GM23338 (cell line): ENCODE results near the gene TMEM191C.

Source experiments
- CREB1 ChIP-seq: fragments of 250-450 bp; sonication (Bioruptor Pico); IDR thresholded peaks from 2 replicates; pipeline ENCODE4 v1.5.0; 2020; ENCODE audit warnings: low read depth, mild to moderate bottlenecking, moderate library complexity
- EZH2 ChIP-seq: fragments of 200-600 bp; sonication (generic); IDR thresholded peaks from one replicate; pipeline ENCODE4 v1.8.0; 2017; ENCODE audit warnings: antibody characterized with exemption, mild to moderate bottlenecking, low read depth; ENCODE audit not compliant: unreplicated experiment
- JUNB ChIP-seq: IDR thresholded peaks from one replicate; pipeline ENCODE4 v1.6.1; 2016; ENCODE audit warnings: antibody characterized with exemption; ENCODE audit not compliant: unreplicated experiment
- POLR2AphosphoS5 ChIP-seq: IDR thresholded peaks from 2 replicates; pipeline ENCODE4 v1.6.1; 2016; ENCODE audit warnings: antibody characterized with exemption, low read depth
- ZNF114 ChIP-seq: fragments of 250-450 bp; sonication (Bioruptor Pico); IDR thresholded peaks from 2 replicates; pipeline ENCODE4 v1.5.0; 2020; ENCODE audit warnings: mild to moderate bottlenecking, moderate library complexity
- TF ChIP-seq, protein P1 (sequence below), 2 experiments: fragments of 200-600 bp in 1 of 2; sonication (generic) in 1 of 2; conservative IDR thresholded peaks; 2 replicates each; pipeline versions ENCODE4 v1.5.1 to v1.6.1; 2016 to 2017; ENCODE audit warnings: antibody characterized with exemption in 2 of 2, low read depth in 2 of 2, mild to moderate bottlenecking in 2 of 2, moderate library complexity in 1 of 2
- TF ChIP-seq, protein P2 (sequence below): IDR thresholded peaks from one replicate; pipeline ENCODE4 v1.6.1; 2018; ENCODE audit warnings: antibody characterized with exemption; ENCODE audit not compliant: unreplicated experiment

DNA sequence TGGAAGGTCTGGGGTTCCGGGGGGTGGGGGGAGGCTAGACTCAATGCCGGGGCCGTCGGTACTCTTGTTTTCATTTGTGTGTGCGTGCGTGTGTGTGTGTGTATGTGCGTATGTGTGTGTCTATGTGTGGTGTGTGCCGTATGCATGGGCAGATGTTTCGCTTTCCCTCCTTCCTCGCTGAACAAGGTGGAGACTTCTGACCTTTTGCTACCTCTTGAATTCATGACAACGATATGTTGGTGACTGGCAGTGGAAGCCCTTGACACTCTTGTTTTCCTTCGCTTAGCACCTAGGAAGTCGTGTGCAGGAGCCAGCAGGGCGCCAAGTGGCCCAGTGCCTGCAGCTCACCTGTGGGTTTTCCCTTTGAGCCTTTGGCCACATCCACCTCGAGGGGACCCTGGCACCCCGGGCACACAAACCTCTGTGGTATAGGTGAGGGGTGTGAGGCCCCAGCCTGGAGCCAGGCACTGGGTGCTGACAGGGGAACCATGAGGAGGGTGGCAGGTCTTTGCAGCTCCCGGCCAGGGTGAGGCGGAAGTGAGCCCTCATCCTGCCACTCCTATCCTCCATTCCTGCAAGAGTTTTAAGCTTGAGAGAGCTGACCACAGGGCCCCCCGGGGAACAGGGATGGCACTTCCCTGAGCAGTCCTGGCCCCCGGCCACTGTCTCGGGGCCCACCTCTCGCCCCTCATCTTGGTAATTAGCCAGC, 19.3 kb upstream of the TMEM191C start:
- no peak for TF ChIP-seq POLR2AphosphoS5
- no peak for TF ChIP-seq ZNF114 (CRISPR knock-in tag)
- TF ChIP-seq CREB1 (CRISPR knock-in tag), result no peak
- TF ChIP-seq, protein P1, sequence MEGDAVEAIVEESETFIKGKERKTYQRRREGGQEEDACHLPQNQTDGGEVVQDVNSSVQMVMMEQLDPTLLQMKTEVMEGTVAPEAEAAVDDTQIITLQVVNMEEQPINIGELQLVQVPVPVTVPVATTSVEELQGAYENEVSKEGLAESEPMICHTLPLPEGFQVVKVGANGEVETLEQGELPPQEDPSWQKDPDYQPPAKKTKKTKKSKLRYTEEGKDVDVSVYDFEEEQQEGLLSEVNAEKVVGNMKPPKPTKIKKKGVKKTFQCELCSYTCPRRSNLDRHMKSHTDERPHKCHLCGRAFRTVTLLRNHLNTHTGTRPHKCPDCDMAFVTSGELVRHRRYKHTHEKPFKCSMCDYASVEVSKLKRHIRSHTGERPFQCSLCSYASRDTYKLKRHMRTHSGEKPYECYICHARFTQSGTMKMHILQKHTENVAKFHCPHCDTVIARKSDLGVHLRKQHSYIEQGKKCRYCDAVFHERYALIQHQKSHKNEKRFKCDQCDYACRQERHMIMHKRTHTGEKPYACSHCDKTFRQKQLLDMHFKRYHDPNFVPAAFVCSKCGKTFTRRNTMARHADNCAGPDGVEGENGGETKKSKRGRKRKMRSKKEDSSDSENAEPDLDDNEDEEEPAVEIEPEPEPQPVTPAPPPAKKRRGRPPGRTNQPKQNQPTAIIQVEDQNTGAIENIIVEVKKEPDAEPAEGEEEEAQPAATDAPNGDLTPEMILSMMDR (conservative IDR thresholded peaks at IDR 0.05; ENCODE audit: low read depth in 2 of 2), result peak; percentile 53 to 62
- no peak for TF ChIP-seq JUNB
- TF ChIP-seq EZH2, result no peak
- TF ChIP-seq, protein P2, sequence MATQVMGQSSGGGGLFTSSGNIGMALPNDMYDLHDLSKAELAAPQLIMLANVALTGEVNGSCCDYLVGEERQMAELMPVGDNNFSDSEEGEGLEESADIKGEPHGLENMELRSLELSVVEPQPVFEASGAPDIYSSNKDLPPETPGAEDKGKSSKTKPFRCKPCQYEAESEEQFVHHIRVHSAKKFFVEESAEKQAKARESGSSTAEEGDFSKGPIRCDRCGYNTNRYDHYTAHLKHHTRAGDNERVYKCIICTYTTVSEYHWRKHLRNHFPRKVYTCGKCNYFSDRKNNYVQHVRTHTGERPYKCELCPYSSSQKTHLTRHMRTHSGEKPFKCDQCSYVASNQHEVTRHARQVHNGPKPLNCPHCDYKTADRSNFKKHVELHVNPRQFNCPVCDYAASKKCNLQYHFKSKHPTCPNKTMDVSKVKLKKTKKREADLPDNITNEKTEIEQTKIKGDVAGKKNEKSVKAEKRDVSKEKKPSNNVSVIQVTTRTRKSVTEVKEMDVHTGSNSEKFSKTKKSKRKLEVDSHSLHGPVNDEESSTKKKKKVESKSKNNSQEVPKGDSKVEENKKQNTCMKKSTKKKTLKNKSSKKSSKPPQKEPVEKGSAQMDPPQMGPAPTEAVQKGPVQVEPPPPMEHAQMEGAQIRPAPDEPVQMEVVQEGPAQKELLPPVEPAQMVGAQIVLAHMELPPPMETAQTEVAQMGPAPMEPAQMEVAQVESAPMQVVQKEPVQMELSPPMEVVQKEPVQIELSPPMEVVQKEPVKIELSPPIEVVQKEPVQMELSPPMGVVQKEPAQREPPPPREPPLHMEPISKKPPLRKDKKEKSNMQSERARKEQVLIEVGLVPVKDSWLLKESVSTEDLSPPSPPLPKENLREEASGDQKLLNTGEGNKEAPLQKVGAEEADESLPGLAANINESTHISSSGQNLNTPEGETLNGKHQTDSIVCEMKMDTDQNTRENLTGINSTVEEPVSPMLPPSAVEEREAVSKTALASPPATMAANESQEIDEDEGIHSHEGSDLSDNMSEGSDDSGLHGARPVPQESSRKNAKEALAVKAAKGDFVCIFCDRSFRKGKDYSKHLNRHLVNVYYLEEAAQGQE, result no peak
